ES-I3 (cell line): Measurements from ENCODE around the gene UBLCP1.

Experiments
- H3K36me3 ChIP-seq: 2 replicates; pipeline ENCODE4 v1.6.1; 2013; ENCODE audit warnings: mild to moderate bottlenecking, low read length, control low read depth, moderate library complexity; ENCODE audit not compliant: insufficient read depth
- H3K4me1 ChIP-seq: 2 replicates; pipeline ENCODE4 v1.6.1; 2013; ENCODE audit warnings: mild to moderate bottlenecking, control low read depth, low read length; ENCODE audit not compliant: insufficient read depth
- H3K9ac ChIP-seq: 2 replicates; pipeline ENCODE4 v1.6.1; 2013; ENCODE audit warnings: low read depth, mild to moderate bottlenecking, low read length, moderate library complexity
- H3K9me3 ChIP-seq: 2 replicates; pipeline ENCODE4 v1.6.1; 2013; ENCODE audit warnings: mild to moderate bottlenecking, low read length, moderate library complexity; ENCODE audit not compliant: control insufficient read depth, insufficient read depth

Gene UBLCP1

DNA sequence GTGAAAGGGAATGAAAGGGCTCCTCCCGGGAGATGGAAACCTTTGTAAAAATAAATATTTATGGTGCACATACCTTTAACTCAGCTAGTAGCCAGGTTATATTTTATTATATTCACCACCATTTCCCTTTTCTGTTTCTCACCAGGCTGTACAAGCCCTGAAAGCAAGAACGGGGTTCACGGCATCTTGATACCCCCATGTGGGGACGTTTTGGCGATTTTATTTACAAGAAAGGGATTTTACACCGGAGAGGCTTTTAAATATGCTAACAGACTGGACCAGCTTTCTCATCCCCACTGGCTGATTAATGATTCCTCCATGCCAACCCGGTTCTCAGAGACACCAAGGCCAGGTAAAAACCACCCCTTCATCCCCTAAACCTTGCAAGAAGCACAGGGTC lies 48.0 kb downstream of the UBLCP1 start:
- H3K9ac ChIP-seq, result peak overlapping the region; percentile 41; the same call in 1 of the 2 replicates

DNA sequence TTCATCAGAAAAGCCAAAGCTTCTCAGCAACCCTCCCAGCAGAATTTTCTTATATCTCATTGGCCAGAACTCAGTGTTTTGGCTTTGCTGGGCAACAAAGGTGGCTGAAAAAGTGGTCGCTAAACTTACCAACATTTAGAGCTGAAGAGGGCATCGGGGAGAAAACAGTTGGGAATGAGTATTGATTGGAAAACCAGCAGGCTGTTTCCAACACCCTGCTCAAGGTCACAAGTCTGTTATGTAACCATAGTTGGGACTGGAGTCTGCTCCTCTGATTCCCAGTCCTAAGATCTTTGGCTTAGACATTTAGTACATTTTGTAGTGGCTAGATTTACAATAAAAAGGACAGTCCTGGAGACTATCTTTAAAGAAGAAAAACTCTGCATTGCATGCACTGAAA lies 50.1 kb downstream of the UBLCP1 start:
- Histone ChIP-seq H3K4me1 (no peaks in the 10 kb centered on the region), H3K9me3 (no peaks in the 10 kb centered on the region), H3K9ac (no peak overlapping the region), H3K36me3 (no peaks in the 10 kb centered on the region)

More for the DNA sequence above, 48.0 kb downstream of the UBLCP1 start:
- no peaks in the 10 kb centered on the region for H3K36me3 ChIP-seq
- H3K4me1 ChIP-seq, result no peaks in the 10 kb centered on the region
- no peaks in the 10 kb centered on the region for H3K9me3 ChIP-seq

DNA sequence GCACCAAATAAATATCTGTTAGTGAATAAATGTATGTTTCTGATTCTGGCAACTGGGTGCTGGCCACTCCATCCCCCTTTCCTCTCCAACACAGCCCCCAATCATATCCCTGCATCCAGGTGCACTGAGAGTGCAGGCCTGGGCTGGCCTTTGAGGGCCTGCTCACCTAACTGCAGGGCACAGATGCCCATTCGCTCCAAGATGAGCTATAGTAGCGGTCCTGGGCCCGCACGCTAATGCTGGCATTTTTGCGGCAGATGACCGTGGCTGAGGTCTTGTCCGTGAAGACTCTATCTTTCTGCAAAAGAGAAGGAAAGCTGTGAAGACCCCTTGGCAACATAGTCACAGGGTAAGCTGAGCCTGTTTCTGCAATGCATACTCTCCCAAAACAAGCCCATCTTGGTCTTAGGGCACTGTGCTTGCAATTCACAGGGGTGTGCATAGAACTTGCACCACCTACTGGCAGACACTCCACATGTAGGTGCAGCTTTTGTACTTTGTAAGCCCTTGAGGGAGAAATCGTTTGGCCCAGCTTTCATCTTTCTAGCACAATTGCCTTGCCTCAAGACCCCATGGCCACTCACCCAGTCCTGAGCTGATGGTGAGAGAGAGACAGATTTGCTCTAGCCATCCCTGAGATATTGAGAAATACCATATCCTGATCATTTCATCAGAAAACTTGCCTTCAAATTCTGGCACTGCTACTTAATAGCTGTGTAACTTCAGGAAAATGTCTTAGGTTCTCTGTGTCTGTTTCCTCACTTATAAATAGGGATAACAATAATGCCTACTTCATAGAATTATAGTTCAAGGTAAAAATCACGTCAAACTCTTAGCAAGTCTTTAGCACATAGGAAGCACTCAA lies 53.7 kb downstream of the UBLCP1 start:
- H3K36me3 ChIP-seq, result no peaks in the 10 kb centered on the region

DNA sequence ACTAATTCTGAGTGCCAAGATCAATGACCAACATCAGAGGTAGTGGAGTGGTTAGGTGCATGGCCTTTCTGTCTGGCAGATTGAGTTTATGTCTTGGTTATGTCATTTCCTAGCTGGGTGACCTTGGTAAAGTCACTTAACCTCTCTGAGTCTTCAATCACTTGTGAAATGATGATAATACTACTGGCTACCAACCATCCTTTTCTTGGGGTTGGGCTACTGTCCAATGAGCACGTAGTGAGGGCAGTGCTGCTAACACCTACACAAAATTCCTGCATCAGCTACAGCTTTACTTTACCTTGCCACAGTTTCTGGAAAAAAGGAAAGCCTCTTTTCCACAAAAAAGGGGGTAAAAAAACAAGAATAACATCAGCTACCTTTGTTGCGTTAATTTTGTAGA lies 54.8 kb downstream of the UBLCP1 start:
- no peak overlapping the region for H3K9ac ChIP-seq
- no peaks in the 10 kb centered on the region for H3K4me1 ChIP-seq
- no peaks in the 10 kb centered on the region for H3K36me3 ChIP-seq
- H3K9me3 ChIP-seq, result no peaks in the 10 kb centered on the region

More for the DNA sequence above, 53.7 kb downstream of the UBLCP1 start:
- Histone ChIP-seq H3K9me3 (no peaks in the 10 kb centered on the region), H3K4me1 (no peaks in the 10 kb centered on the region), H3K9ac (no peak overlapping the region)

DNA sequence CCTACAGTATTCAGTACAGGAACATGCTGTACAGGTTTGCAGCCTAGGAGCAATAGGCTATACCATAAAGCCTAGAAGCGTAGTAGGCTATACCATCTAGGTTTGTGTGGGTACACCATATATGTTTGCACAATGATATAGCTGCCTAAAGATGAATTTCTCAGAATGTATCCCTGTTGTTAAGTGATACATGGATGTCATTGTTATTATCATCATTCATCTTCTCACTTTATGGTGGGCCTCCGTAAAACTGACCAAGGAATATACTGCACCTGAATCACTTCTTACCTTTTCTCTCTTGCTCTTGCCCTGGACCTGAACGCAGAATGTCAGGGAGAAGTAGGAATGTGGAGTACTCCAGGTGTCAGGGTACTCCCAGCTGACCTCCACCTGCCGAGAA lies 55.4 kb downstream of the UBLCP1 start:
- no peaks in the 10 kb centered on the region for H3K4me1 ChIP-seq
- no peak overlapping the region for H3K9ac ChIP-seq
- H3K9me3 ChIP-seq, result no peaks in the 10 kb centered on the region
- H3K36me3 ChIP-seq, result no peaks in the 10 kb centered on the region

DNA sequence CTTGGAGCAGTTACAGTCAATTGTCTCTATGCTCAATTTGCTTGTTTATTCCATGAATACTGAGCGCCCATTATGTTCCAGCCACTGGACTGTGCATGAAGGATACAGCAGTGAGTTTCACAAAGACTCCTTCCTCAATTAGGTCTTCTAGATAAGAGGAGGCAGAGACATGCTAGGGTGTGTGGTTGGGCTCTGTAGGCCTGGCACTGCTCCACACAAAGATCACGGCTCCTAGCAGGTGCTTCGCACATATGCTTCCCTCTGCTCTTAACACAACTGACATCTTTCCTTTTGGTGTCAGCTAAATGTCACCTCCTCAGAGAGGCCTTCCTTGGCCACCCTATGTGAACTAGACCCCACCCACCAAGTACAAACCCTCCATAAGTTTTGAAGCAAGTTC lies 56.3 kb downstream of the UBLCP1 start:
- Histone ChIP-seq H3K9ac (no peak overlapping the region), H3K9me3 (no peaks in the 10 kb centered on the region), H3K4me1 (no peaks in the 10 kb centered on the region), H3K36me3 (no peaks in the 10 kb centered on the region)

DNA sequence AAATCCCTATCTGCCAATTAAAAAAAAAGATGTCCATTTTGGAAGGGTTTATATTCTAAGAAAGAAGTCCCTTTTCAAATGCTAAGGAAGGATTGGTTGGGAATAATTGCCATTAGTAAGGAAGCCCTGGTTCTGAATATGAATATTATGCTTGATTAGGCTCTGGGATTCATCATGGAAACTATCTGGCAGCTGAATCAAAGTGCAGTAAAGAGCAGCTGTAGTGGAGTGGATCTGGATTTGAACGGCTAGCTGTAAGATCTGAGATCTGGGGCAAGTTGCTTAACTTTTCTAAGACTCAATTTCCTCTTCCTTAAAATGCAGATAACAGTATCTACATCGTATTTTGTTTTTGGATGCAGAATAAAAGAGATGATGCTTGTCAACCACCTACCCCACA lies 56.7 kb downstream of the UBLCP1 start:
- Histone ChIP-seq H3K4me1 (no peaks in the 10 kb centered on the region), H3K9ac (no peak overlapping the region), H3K9me3 (no peaks in the 10 kb centered on the region), H3K36me3 (no peaks in the 10 kb centered on the region)

DNA sequence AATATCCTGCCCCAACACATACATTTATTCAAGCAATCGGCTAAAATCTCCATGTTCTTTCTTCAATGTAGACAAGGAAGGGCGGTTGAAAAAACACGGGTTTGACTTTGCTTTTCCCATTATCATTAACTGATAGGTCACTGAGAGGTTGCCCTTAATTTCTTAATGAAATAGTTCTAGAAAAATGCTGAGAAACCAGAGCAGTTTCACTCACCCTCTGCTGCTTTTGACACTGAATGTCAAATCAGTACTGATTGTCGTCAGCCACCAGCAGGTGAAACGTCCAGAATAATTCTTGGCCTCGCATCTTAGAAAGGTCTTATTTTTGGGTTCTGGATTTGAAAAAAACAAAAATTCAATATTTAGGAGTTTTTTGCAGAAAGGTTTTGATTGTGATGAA lies 59.1 kb downstream of the UBLCP1 start:
- Histone ChIP-seq H3K9ac (no peak overlapping the region), H3K36me3 (no peaks in the 10 kb centered on the region), H3K4me1 (no peaks in the 10 kb centered on the region), H3K9me3 (no peaks in the 10 kb centered on the region)

DNA sequence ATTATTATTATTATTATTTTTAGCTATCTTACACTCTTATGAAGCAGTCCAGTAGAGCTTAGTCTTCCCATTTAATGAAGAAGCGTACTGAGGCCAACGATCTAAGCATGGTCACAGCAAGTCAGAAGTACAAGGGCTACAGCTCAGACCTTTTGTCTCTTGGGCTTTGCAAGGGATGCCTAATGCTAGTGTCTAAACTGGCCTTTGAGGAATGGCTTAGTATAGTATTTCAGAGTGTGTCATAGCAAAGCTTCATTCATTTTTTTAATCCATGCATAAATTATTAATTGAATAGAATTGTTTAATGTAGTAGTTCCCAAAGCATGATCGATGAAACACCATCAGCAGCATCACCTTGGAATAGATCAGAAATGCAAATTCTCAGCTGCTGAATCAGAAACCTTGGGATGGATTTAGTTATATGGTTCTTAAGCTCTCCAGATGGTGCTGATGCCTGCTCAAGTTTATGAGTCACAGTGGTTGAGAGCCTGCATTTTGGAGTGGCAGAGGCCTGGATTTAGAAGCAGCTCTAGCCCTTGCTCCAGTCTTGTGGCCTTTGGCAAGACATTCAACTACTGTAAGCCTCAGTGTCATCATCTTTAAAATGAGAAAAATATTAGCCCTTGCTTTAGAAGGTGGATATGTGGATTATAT lies 61.1 kb downstream of the UBLCP1 start:
- Histone ChIP-seq H3K9ac (no peak overlapping the region), H3K4me1 (no peaks in the 10 kb centered on the region), H3K36me3 (no peaks in the 10 kb centered on the region), H3K9me3 (no peaks in the 10 kb centered on the region)

DNA sequence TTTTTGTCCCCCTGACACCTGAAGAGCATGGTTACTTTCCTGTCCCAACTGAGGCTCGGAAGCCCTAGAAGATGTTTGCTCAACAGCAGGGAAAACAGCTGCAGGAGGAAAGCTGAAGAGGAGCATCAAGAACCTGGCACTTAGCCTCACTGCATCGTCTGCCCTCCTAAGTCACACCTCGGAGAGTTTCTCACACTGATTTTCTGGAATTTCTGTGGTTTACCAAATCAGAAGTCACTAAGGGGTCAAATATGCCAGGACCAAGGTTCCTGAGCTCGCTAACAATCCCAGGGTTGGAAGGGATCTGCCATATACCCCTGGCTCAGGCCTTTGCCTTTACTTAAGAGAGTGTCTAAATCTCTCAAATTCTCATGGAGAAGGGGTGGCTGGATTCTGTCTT lies 61.9 kb downstream of the UBLCP1 start:
- H3K36me3 ChIP-seq, result no peaks in the 10 kb centered on the region
- no peak overlapping the region for H3K9ac ChIP-seq

DNA sequence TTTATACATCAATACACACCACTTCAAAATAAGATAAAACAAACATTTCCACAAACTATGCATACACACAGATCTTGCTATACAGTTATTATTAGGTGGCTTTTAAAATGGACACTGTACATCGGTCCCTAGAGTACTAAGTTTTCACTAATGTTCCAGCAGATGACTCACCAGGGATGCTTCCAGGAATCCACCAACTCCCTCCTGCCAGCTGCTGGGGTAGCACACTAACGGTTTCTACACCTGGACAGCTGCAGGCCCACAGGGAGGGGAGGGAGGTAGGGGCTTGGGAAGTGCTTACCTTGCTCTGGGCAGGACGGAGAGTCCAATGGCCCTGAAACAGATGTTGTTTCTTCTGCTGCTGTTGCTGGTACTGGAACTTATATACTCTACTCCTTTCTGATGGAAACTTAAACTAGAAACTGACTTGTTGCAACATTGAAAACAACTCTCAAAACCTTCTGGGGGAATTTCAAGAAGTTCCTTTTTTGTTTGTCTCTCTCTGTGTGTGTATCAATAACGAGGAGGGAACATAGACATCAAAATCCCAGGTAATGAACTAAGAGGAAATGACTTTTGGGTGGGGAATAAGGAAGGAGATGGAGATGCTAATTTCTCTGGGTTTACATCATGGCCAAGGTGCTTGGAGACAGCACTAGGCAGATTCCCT lies 67.2 kb downstream of the UBLCP1 start, which contains the start of gene IL12B:
Gene IL12B (minus strand): TSS at position 357 of the 670 bp plus-strand sequence. CDS start 3,705 bp downstream, outside the sequence.
- Histone ChIP-seq H3K9me3 (no peaks in the 10 kb centered on the region), H3K9ac (no peak within 1 kb of the TSS; the same call in 1 of the 2 replicates), H3K36me3 (no peaks in the 10 kb centered on the region), H3K4me1 (no peaks in the 10 kb centered on the region)

More for the DNA sequence above, 61.9 kb downstream of the UBLCP1 start:
- H3K4me1 ChIP-seq, result no peaks in the 10 kb centered on the region
- no peaks in the 10 kb centered on the region for H3K9me3 ChIP-seq

DNA sequence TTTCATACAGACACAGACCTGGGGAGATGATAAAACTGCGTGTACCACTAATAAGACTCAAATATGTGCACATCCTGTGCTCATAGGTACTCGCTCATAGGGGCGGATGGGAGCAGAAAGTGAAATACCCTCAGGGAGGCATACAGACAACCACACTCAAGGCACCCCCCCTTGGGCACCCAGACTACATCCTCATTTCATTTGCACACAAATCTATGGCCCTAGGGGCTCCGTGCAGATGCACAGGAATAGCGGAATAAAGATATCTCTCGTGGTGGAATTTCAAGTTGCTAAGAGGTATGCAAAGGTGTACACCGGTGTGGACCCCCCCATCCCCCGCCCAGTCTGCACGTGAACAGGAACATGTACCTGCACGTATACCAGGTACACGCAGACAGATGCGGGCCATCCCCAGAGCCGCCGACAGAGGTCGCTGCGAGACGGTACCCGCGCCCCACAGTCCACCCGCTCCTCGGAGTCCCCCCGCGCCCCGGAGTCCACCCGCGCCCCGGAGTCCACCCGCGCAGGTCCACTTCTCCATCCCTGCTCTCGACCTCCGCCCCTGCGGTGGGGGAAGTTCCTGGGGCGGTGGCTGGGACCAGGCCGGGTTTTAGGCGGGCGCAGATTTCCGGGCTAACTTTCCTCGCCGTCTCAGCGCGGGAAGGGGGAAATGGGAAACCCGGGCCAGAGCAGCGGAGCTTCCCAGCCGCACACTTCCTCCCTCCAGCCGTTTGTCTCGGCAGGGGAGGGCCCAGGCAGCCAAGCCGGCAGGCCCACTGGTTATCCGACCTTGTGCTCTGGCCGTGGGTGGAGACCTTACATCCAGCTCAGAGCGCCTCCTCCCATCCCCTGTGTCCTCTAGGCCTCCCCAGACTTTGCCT lies 68.2 kb downstream of the UBLCP1 start:
- Histone ChIP-seq H3K36me3 (no peaks in the 10 kb centered on the region), H3K9me3 (no peaks in the 10 kb centered on the region), H3K4me1 (no peaks in the 10 kb centered on the region), H3K9ac (peak overlapping the region; percentile 48; the same call in 1 of the 2 replicates)

DNA sequence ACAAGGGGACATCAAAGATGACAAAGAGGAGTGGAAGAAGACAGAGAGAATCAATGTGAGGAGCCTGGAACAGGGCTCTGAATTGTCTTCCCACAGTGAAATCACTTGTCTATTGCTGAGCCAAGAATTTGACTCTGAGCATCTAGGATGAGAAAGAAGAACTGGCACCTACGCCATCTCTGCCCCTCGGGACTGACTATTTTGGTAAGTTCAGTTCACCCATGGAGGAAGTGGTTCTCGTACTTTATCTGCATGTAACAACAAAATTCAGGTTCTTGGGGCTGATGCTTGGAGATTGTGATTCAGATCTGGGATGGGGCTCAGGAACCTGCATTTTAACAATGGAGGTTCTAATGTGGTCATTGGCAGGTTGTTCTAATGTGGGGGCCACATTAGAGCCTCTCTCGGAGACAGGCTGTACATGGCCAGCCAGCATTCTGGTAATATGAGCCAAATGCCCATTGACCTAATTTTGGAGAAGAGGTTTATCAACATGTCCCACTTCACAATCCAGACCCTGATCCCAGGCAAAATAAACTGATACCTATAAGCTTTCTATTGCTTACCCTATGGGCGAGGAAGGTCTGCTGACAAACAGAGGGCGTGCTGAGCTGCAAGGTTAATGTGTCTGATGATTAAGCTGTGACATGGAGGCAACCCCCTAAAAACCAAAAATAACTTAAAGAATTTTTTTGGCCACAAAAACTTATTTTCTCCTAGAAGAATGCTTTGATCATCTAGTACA lies 69.9 kb downstream of the UBLCP1 start:
- H3K4me1 ChIP-seq, result peaks cover 2% of the 10 kb centered on the region; the same call in 1 of the 2 replicates
- H3K9ac ChIP-seq, result no peak overlapping the region
- H3K9me3 ChIP-seq, result no peaks in the 10 kb centered on the region
- H3K36me3 ChIP-seq, result no peaks in the 10 kb centered on the region
